MM.1S (cell line): Measurements from ENCODE around the gene IL1RAPL1.
A peak's percentile ranks its signal among the peaks of the same experiment; 100 is the strongest.

Experiments
- DNase-seq: peaks from one replicate; pipeline ENCODE4 v3.0.0-alpha.2; 2015
- H2AFZ ChIP-seq: fragments of 300-600 bp; sonication (generic); 2 replicates; pipeline ENCODE4 v1.6.0; 2016; ENCODE audit warnings: antibody characterized with exemption, low read length
- H3F3A ChIP-seq: fragments of 300-600 bp; sonication (generic); 2 replicates; pipeline ENCODE4 v1.6.1; 2016; ENCODE audit warnings: mild to moderate bottlenecking, antibody characterized with exemption, low read length, moderate library complexity, mixed read lengths; ENCODE audit not compliant: insufficient read depth
- H3K27ac ChIP-seq: fragments of 300-600 bp; sonication (generic); 2 replicates; pipeline ENCODE4 v1.5.1; 2016; ENCODE audit warnings: mild to moderate bottlenecking, low read length
- H3K27me3 ChIP-seq: fragments of 300-600 bp; sonication (generic); replicated peaks from 2 replicates; pipeline ENCODE4 v1.6.0; 2016; ENCODE audit warnings: low read length; ENCODE audit not compliant: insufficient read depth
- H3K36me3 ChIP-seq: fragments of 300-600 bp; sonication (generic); replicated peaks from 2 replicates; pipeline ENCODE4 v1.6.1; 2016; ENCODE audit warnings: mild to moderate bottlenecking, low read length, mixed read lengths; ENCODE audit not compliant: insufficient read depth
- H3K4me1 ChIP-seq: fragments of 300-600 bp; sonication (generic); 2 replicates; pipeline ENCODE4 v1.6.1; 2016; ENCODE audit warnings: low read length, mixed read lengths
- H3K4me2 ChIP-seq: fragments of 300-600 bp; sonication (generic); 2 replicates; pipeline ENCODE4 v1.6.0; 2016; ENCODE audit warnings: low read depth, low read length
- H3K4me3 ChIP-seq: fragments of 300-600 bp; sonication (generic); 2 replicates; pipeline ENCODE4 v1.5.1; 2016; ENCODE audit warnings: low read length, mixed read lengths
- H3K79me2 ChIP-seq: fragments of 300-600 bp; sonication (generic); 2 replicates; pipeline ENCODE4 v1.6.1; 2016; ENCODE audit warnings: mixed run types, low read length, mixed read lengths
- H3K9ac ChIP-seq: fragments of 300-600 bp; sonication (generic); 2 replicates; pipeline ENCODE4 v1.6.1; 2016; ENCODE audit warnings: low read length, mixed read lengths
- H3K9me2 ChIP-seq: fragments of 300-600 bp; sonication (generic); replicated peaks from 2 replicates; pipeline ENCODE4 v1.6.1; 2016; ENCODE audit warnings: mild to moderate bottlenecking, low read length, mixed read lengths; ENCODE audit not compliant: insufficient read depth
- H3K9me3 ChIP-seq: fragments of 300-600 bp; sonication (generic); replicated peaks from 2 replicates; pipeline ENCODE4 v1.6.1; 2016; ENCODE audit warnings: mild to moderate bottlenecking, low read length, mixed read lengths; ENCODE audit not compliant: insufficient read depth
- H4K20me1 ChIP-seq: fragments of 300-600 bp; sonication (generic); 2 replicates; pipeline ENCODE4 v1.6.1; 2016; ENCODE audit warnings: mild to moderate bottlenecking, low read length, moderate library complexity, mixed read lengths; ENCODE audit not compliant: insufficient read depth
- CTCF ChIP-seq: fragments of 300-600 bp; sonication (generic); IDR thresholded peaks from 2 replicates; pipeline ENCODE4 v1.5.1; 2016; ENCODE audit warnings: antibody characterized with exemption, low read length, mixed read lengths
- EZH2 ChIP-seq: fragments of 300-600 bp; sonication (generic); optimal IDR thresholded peaks from 2 replicates; pipeline ENCODE3; 2017; ENCODE audit warnings: low read depth, mild to moderate bottlenecking, antibody characterized with exemption, low read length, mixed read lengths
- EZH2phosphoT487 ChIP-seq: fragments of 300-600 bp; sonication (generic); IDR thresholded peaks from 2 replicates; pipeline ENCODE4 v1.6.1; 2018; ENCODE audit warnings: antibody characterized with exemption, low read length

Gene IL1RAPL1

GRCh38 chrX:28586981-28587551 is at the start of gene IL1RAPL1:
Gene IL1RAPL1, plus strand, starts transcription at chrX:28587446.
- H2AFZ ChIP-seq: no peak within 1 kb of the TSS
- no peak within 1 kb of the TSS for H3K9ac ChIP-seq
- H3F3A ChIP-seq: no peaks in the 10 kb centered on the region
- H3K4me1 ChIP-seq: no peaks in the 10 kb centered on the region
- H3K79me2 ChIP-seq: no peaks in the 10 kb centered on the region
- no peaks in the 10 kb centered on the region for H3K36me3 ChIP-seq
- peak; percentile 9 for DNase-seq
- TF ChIP-seq CTCF (no peak; the same call in 1 of the 2 replicates), EZH2phosphoT487 (no peak), EZH2 (no peak)
- H3K9me3 ChIP-seq: no peaks in the 10 kb centered on the region
- H3K4me3 ChIP-seq: no peak within 1 kb of the TSS
- H3K9me2 ChIP-seq: no peaks in the 10 kb centered on the region
- no peak within 1 kb of the TSS for H3K4me2 ChIP-seq
- H3K27me3 ChIP-seq: no peaks in the 10 kb centered on the region
- no peaks in the 10 kb centered on the region for H4K20me1 ChIP-seq
- H3K27ac ChIP-seq: no peak within 1 kb of the TSS

DNA sequence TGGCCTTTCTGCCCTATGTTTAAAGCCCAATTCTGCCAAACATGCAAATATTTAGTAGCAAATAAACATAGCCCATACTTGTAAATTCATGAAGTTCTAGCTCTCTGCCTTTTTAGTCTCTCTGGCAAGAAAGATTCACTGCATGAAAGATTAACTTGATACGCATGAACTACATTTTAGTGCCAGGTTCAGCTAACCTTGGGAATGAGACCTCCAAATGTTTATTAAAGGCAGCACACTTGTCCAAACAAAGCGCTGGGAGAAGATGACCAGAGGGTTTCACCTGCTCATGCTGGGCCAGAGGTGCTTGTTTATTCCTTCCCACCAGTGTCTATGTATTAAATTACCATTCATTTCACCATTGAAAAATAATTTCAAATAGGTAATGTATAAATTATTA is 44.5 kb upstream of the IL1RAPL1 start:
- Histone ChIP-seq H3K4me3 (no peak overlapping the region), H3K9me3 (no peaks in the 10 kb centered on the region), H3K79me2 (no peaks in the 10 kb centered on the region), H3K4me2 (no peak overlapping the region), H2AFZ (no peak overlapping the region), H3F3A (no peaks in the 10 kb centered on the region), H3K36me3 (no peaks in the 10 kb centered on the region), H3K9ac (no peak overlapping the region), H3K27me3 (no peaks in the 10 kb centered on the region), H3K27ac (no peak overlapping the region), H3K9me2 (no peaks in the 10 kb centered on the region), H3K4me1 (no peaks in the 10 kb centered on the region), H4K20me1 (no peaks in the 10 kb centered on the region)
- DNase-seq: no peak
- TF ChIP-seq CTCF (no peak), EZH2 (no peak), EZH2phosphoT487 (no peak)

DNA sequence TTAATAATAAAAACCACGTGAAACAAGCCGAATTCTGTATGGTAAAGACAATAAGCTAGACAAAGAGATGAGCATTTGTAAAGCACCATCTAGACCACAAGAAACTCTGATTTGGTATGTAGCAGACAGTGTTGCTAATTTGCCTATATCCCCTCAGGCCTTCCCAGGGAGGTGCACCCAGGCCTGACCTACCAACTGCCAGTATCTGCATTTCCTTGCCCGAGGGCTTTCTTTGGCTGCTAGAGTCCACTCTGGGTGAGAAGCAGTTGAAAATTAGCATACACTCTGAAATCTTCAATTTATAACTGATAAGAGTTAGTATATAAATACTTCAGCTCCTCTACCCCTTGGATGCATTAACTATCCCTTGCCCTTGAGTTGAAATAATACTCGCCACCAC is 37.4 kb upstream of the IL1RAPL1 start:
- H3K9me2 ChIP-seq: no peaks in the 10 kb centered on the region
- H3K36me3 ChIP-seq: no peaks in the 10 kb centered on the region
- no peak overlapping the region for H2AFZ ChIP-seq
- DNase-seq: no peak
- no peaks in the 10 kb centered on the region for H3F3A ChIP-seq
- no peaks in the 10 kb centered on the region for H3K79me2 ChIP-seq
- H3K9ac ChIP-seq: no peak overlapping the region
- no peaks in the 10 kb centered on the region for H3K4me1 ChIP-seq
- no peak overlapping the region for H3K27ac ChIP-seq
- TF ChIP-seq EZH2 (no peak), CTCF (no peak), EZH2phosphoT487 (no peak)
- H3K27me3 ChIP-seq: no peaks in the 10 kb centered on the region
- H3K9me3 ChIP-seq: no peaks in the 10 kb centered on the region
- no peak overlapping the region for H3K4me2 ChIP-seq
- no peaks in the 10 kb centered on the region for H4K20me1 ChIP-seq
- no peak overlapping the region for H3K4me3 ChIP-seq
